ENCODE measurements around the gene TBC1D22A.

DNA sequence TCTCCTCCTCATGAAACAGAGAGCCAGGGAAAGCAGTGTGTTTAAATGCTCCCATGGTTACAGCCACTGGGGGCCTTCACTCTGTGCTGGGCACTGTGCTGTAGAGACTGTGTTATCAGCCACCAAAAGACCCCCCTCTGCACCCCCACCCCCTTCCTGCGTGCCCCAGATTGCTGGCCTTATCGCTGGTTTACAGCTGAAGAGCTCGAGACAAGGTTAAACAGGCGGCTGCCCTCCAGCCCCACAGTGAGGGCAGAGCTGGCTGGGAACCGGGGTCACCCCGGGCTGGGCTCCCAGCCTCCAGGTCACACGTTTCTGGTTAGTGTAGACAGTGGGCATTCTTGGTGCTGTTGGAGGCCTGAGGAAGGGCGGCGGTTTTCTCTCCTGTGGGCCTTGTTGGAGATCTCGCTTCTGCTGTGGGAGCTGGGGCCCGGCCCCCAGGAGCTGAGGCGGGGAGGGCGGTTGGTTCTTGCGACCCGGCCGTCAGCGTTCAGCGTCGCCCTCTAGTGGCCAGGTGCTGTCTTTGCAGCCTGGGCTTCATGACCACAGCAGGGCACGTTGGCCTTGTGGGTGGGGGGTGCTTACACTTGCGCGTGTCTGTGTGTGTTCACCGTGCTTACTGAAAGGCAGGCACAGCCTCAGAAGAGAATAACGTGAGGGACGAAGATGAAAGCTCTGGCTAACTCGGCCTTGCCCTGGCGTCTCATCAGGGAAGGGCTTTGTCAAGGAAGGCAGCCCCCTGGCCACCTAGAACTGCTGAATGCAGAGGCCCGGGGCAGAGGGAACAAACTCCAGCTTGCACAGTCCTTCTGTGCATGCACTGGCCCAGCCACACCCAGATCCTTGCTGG is 40.8 kb downstream of the TBC1D22A start:
- TF ChIP-seq, protein P1, sequence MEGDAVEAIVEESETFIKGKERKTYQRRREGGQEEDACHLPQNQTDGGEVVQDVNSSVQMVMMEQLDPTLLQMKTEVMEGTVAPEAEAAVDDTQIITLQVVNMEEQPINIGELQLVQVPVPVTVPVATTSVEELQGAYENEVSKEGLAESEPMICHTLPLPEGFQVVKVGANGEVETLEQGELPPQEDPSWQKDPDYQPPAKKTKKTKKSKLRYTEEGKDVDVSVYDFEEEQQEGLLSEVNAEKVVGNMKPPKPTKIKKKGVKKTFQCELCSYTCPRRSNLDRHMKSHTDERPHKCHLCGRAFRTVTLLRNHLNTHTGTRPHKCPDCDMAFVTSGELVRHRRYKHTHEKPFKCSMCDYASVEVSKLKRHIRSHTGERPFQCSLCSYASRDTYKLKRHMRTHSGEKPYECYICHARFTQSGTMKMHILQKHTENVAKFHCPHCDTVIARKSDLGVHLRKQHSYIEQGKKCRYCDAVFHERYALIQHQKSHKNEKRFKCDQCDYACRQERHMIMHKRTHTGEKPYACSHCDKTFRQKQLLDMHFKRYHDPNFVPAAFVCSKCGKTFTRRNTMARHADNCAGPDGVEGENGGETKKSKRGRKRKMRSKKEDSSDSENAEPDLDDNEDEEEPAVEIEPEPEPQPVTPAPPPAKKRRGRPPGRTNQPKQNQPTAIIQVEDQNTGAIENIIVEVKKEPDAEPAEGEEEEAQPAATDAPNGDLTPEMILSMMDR (IDR thresholded peaks at IDR 0.05 in 2 of 3, conservative IDR thresholded peaks at IDR 0.05 in 1 of 3; ENCODE audit: insufficient read depth in 2 of 3, low read depth in 1 of 3, low read length in 3 of 3) = peak; percentile 75 to 91 (median 77)
- TF ChIP-seq ZNF316 (IDR thresholded peaks at IDR 0.05) = no peak
- TF ChIP-seq ZNF274 (IDR thresholded peaks at IDR 0.05; ENCODE audit: borderline replicate concordance, low read depth, low read length) = no peak
- TF ChIP-seq PHF20 (IDR thresholded peaks at IDR 0.05; ENCODE audit: partially characterized antibody) = no peak
- TF ChIP-seq FOXJ2 (tag; IDR thresholded peaks at IDR 0.05) = no peak
- no peak for TF ChIP-seq POLR2A (conservative IDR thresholded peaks at IDR 0.05)
- TF ChIP-seq NFATC3 (IDR thresholded peaks at IDR 0.05) = no peak
- TF ChIP-seq SMC3 (conservative IDR thresholded peaks at IDR 0.05; ENCODE audit: insufficient read depth, low read depth, low read length) = no peak; the same call in 1 of the 2 replicates
- TF ChIP-seq TEAD1 (CRISPR knock-in tag; IDR thresholded peaks at IDR 0.05) = no peak
- TF ChIP-seq SIX5 (IDR thresholded peaks at IDR 0.05; ENCODE audit: borderline replicate concordance in 1 of 2, insufficient read depth in 1 of 2, low read depth in 1 of 2, low read length in 2 of 2) = no peak
- TF ChIP-seq SP1 (CRISPR knock-in tag; IDR thresholded peaks at IDR 0.05) = no peak
- no peak for TF ChIP-seq SIN3A (IDR thresholded peaks at IDR 0.05; ENCODE audit: borderline replicate concordance in 2 of 2, control insufficient read depth in 1 of 2, low read depth in 2 of 2, low read length in 2 of 2)
- TF ChIP-seq, protein P2, sequence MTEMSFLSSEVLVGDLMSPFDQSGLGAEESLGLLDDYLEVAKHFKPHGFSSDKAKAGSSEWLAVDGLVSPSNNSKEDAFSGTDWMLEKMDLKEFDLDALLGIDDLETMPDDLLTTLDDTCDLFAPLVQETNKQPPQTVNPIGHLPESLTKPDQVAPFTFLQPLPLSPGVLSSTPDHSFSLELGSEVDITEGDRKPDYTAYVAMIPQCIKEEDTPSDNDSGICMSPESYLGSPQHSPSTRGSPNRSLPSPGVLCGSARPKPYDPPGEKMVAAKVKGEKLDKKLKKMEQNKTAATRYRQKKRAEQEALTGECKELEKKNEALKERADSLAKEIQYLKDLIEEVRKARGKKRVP (CRISPR knock-in tag; IDR thresholded peaks at IDR 0.05) = no peak

Data from K562 (cell line).